Lung (tissue), 12 donors: ENCODE data around the gene TRIM32. TPM values are rescaled to one million over a fixed set of nuclear protein-coding genes. Genes with fewer than 3 reads are reported as not detected.

Experiments
- ATAC-seq: fragments of 200-7000 bp; cut with Tn5 transposase; one replicate; pipeline ENCODE4 v1.9.1; 2020; ENCODE audit warnings: moderate number of reproducible peaks; ENCODE audit not compliant: insufficient read depth, low FRiP score
- DNase-seq, 3 donors: peaks; one replicate each; pipeline ENCODE4 v3.0.0-alpha.2; 2013 to 2017
- H3K27ac ChIP-seq, 2 donors: one replicate each; pipeline ENCODE4 v1.5.1; 2013; ENCODE audit warnings: mild to moderate bottlenecking in 2 of 2, moderate library complexity in 2 of 2, control low read depth in 1 of 2, inconsistent platforms in 1 of 2, low read depth in 1 of 2, low read length in 1 of 2
- H3K27me3 ChIP-seq, 3 donors: one replicate each; pipeline ENCODE4 v1.5.1; 2013; ENCODE audit warnings: low read length in 2 of 3; ENCODE audit not compliant: control insufficient read depth in 3 of 3, insufficient read depth in 3 of 3
- H3K36me3 ChIP-seq, 4 donors: one replicate each; pipeline ENCODE4 v1.5.1; 2013; ENCODE audit warnings: low read length in 4 of 4, mild to moderate bottlenecking in 1 of 4, moderate library complexity in 1 of 4; ENCODE audit not compliant: control insufficient read depth in 4 of 4, insufficient read depth in 4 of 4
- H3K4me1 ChIP-seq, 5 donors: one replicate each; pipeline ENCODE4 v1.5.1; 2013; ENCODE audit warnings: low read length in 5 of 5, mild to moderate bottlenecking in 2 of 5, moderate library complexity in 1 of 5; ENCODE audit not compliant: control insufficient read depth in 5 of 5, insufficient read depth in 5 of 5
- H3K4me3 ChIP-seq: one replicate; pipeline ENCODE4 v1.5.1; 2013; ENCODE audit warnings: mild to moderate bottlenecking, control low read depth, moderate library complexity
- H3K9ac ChIP-seq, 2 donors: one replicate each; pipeline ENCODE4 v1.5.1; 2013; ENCODE audit warnings: low read length in 2 of 2, control low read depth in 1 of 2; ENCODE audit not compliant: insufficient read depth in 1 of 2
- H3K9me3 ChIP-seq, 4 donors: one replicate each; pipeline ENCODE4 v1.5.1; 2013; ENCODE audit warnings: low read length in 3 of 4, mild to moderate bottlenecking in 1 of 4, moderate library complexity in 1 of 4; ENCODE audit not compliant: control insufficient read depth in 4 of 4, insufficient read depth in 3 of 4
- WGBS, 2 donors: extraction: QIAGEN DNeasy Blood & Tissue Kit; methylation state at CpG; one replicate each; pipeline ENCODE4 v1.1.7; 2013; 5-methylcytosine and 5-hydroxymethylcytosine counted together
- polyA plus RNA-seq, 2 donors: library from polyadenylated mRNA; stranded (reverse); fragments of 200-250 nt; gene quantifications; one replicate each; pipeline ENCODE4 v1.2.1, GENCODE V29; 2013
- total RNA-seq, 2 donors: library from RNA; depleted of rRNA in 1 of 2; stranded (reverse); fragments of >200 nt in 1 of 2; gene quantifications; one replicate each; pipeline ENCODE4 v1.2.1, GENCODE V29; 2014 to 2021
- TF ChIP-seq, protein P1 (sequence below): IDR thresholded peaks from 2 replicates; pipeline ENCODE4 v1.5.1; 2012; ENCODE audit warnings: mild to moderate bottlenecking; ENCODE audit errors: control extremely low read depth, extremely low read depth
- donor health status: control.
- donor health status: control.
- donor health status: Bipolar disorder and iron deficiency.
- donor health status: healthy.
- donor health status: DM: yes; HTN: yes; CAD: no.

TRIM32 gene
- total and polyA plus RNA-seq, 4 donors, result 2.7 to 20.2 (median 12.1) TPM

DNA sequence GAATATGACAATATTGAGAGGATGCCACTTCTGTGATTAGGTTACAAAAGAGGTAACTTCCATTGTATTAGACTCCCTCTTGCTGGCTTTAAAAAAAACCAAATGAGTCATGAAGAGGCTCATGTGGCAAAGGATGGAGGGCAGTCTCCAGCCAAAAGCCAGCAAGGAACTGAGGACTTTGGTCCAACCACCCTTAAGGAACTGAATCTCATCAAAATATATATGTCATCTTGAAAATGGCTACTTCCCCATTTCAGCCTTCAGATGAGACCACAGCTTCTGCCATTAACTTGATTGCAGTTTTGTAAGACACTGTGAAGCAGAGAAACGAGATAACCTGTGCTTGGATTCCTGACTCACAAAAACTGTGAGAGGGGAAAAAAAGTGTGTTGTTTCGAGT is 15.5 kb upstream of the TRIM32 start:
- no peak for ATAC-seq
- TF ChIP-seq, protein P1, sequence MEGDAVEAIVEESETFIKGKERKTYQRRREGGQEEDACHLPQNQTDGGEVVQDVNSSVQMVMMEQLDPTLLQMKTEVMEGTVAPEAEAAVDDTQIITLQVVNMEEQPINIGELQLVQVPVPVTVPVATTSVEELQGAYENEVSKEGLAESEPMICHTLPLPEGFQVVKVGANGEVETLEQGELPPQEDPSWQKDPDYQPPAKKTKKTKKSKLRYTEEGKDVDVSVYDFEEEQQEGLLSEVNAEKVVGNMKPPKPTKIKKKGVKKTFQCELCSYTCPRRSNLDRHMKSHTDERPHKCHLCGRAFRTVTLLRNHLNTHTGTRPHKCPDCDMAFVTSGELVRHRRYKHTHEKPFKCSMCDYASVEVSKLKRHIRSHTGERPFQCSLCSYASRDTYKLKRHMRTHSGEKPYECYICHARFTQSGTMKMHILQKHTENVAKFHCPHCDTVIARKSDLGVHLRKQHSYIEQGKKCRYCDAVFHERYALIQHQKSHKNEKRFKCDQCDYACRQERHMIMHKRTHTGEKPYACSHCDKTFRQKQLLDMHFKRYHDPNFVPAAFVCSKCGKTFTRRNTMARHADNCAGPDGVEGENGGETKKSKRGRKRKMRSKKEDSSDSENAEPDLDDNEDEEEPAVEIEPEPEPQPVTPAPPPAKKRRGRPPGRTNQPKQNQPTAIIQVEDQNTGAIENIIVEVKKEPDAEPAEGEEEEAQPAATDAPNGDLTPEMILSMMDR, result no peak
- WGBS, 2 donors, result 69% methylated on average over 2 of the region's 2 CpGs
- Histone ChIP-seq H3K4me1 (no peaks in the 10 kb centered on the region), H3K9me3 (peaks cover 0 to 6% (median 4%) of the 10 kb centered on the region in 4 donors), H3K27ac (no peak overlapping the region), H3K36me3 (peaks cover 0 to 3% (median 0%) of the 10 kb centered on the region in 4 donors), H3K27me3 (no peaks in the 10 kb centered on the region), H3K9ac (no peak overlapping the region), H3K4me3 (no peak overlapping the region)
- DNase-seq, result no peak

DNA sequence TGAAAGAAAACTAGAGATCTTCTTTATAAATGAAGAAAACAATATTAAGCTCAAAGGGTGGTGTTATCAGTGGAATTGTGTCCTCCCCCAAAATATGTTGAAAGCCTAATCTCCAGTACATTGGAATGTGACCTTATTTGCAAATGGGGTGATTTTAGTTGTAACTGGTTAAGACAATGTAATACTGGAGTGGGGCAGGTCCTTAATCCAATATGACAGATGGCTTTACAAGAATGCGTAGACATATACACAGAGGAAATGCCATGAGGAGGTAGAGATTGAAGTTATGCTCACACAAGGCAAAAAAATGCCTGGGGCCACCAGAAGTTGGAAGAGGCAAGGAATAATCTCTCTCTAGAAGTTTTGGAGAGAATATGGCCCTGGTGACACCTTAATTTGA is 13.7 kb upstream of the TRIM32 start:
- H3K4me1 ChIP-seq, result no peaks in the 10 kb centered on the region
- no peak overlapping the region for H3K9ac ChIP-seq
- H3K36me3 ChIP-seq, result peaks cover 0 to 3% (median 0%) of the 10 kb centered on the region in 4 donors
- H3K9me3 ChIP-seq, result peaks cover 0 to 6% (median 4%) of the 10 kb centered on the region in 4 donors
- TF ChIP-seq, protein P1, result no peak
- ATAC-seq (no peak), DNase-seq (no peak)
- H3K27me3 ChIP-seq, result no peaks in the 10 kb centered on the region
- no peak overlapping the region for H3K4me3 ChIP-seq
- WGBS, 2 donors, result 50 to 53% methylated on average over 1 of the region's 1 CpG
- H3K27ac ChIP-seq, result no peak overlapping the region

DNA sequence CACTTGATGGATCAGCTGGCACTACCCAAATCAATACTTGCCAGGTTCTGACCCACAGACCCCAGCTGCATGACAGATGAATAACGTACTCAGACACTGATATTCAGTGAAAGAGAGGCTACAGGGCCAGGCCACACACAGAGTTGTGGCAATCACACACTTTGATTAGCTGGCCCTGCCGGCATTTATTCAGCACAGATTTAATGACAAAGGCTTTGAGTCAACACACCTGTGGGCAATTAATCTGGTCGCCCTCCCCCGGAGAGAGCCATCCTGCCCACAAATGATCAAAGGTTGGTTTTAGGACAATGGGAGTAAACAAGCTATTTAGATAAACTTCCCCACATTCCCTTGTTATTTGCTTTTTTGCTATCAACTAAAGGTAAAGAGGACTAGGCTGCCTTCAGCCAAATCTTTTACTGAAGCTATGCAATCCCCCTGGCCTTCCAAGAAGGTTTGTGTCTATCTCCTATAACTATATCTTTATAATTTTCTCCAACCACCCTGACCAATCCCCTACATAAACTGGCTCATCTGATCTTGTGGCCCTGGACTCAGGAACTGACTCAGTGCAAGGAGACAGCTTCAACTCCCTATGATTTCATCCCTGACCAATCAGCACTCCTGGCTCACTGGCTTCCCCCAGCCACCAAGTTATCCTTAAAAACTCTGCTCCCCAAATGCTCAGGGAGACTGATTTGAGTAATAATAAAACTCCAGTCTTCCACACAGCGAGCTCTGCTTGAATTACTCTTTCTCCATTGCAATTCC is 12.7 kb upstream of the TRIM32 start:
- Histone ChIP-seq H3K36me3 (peaks cover 0 to 3% (median 0%) of the 10 kb centered on the region in 4 donors), H3K27me3 (no peaks in the 10 kb centered on the region), H3K9me3 (peaks cover 0 to 6% (median 4%) of the 10 kb centered on the region in 4 donors), H3K27ac (no peak overlapping the region), H3K4me3 (no peak overlapping the region), H3K4me1 (no peaks in the 10 kb centered on the region), H3K9ac (no peak overlapping the region)
- 88 to 91% methylated on average over 5 of the region's 5 CpGs for WGBS, 2 donors
- ATAC-seq, result no peak
- TF ChIP-seq, protein P1, result no peak
- no peak for DNase-seq

DNA sequence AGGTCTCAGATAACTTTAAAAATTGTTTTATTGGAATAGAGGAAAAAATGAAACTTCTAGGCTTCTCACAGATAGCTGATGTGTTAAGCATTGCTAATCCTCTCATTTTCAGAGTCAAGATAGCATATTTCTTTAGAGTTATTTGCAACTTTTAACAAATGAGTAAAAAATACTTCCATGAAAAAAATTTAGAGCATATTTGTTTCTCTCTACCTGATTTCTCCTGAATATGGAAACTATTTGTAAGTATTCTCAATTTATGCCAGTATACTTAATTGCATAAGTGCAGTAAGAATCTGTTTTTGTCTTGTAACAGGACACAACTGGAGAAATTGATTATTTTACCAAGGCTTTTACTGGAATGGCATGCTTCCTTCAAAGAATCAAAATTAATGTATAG is 3.6 kb upstream of the TRIM32 start:
- TF ChIP-seq, protein P1, result no peak
- Histone ChIP-seq H3K9ac (no peak overlapping the region), H3K9me3 (no peaks in the 10 kb centered on the region), H3K27ac (no peak overlapping the region), H3K4me1 (peaks cover 6 to 22% (median 7%) of the 10 kb centered on the region in 5 donors), H3K27me3 (no peaks in the 10 kb centered on the region), H3K36me3 (no peaks in the 10 kb centered on the region), H3K4me3 (no peak overlapping the region)
- ATAC-seq (no peak), DNase-seq (no peak)
